ENCODE results near the gene AP4B1.

DNA sequence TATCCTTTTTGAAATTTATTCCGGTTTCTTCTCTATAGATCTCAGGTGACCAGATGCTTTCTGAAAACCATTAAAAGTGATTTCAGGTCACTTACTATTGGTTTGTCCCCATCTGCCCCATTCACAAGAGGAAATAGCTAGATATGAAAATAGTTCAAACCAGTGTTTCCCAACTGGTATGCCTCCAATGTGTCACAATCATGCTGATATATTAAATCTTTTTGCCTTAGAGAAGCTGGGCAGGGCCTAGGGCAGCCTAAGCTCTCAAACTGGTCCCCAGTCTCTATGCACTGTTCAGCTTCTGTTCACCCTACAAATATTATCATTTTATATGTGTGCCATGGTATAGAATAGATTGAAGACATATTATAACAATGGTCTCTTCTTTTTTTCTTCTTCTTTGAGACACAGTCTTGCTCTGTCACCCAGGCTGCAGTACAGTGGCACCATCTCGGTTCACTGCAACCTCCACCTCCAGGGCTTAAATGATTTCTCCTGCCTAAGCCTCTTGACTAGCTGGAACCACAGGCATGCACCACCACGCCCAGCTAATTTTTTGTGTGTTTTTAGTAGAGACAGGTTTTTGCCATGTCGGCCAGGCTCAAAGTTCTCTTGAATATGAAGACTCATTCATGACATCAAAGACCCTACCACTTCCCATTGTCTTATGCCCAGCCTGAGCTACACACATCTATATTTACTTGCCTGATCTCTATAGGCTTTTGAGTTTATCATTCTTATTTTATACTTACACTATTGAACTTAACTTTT, 48.8 kb downstream of the AP4B1 start:
- TF ChIP-seq POLR2A (IDR thresholded peaks at IDR 0.05; ENCODE audit: low read depth, low read length) (no peak), POLR2AphosphoS5 (IDR thresholded peaks at IDR 0.05; ENCODE audit: low read depth, low read length) (no peak)
